ENCODE data around the gene PLCZ1.

The PLCZ1 gene

DNA sequence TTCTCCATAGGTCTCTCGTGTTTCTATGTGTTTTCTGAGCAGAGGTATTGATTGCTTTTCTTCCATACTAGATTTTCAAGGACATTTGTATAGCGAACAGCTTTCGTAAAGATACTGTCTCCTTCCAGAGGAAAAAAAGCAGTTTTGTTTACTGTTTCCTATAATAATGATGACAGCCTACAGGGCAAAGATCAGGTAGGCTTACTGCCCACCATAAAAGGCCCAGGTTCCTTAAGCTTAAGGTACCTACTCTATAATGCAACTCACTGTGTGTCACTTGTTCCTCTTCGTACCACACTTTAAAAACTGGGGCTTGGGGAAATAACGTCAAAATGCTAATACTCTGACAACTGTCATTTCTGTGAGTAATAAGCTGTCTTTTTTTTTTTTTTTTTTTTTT, 6.7 kb downstream of the PLCZ1 start:
- Histone ChIP-seq H3K27me3 (ENCODE audit: control insufficient read depth, low read length) (no peaks in the 10 kb centered on the region), H3K27ac (ENCODE audit: low read depth, low read length) (no peak overlapping the region), H3K9me3 (ENCODE audit: control insufficient read depth, insufficient read depth, low read length) (peaks cover 3% of the 10 kb centered on the region; the same call in 1 of the 2 replicates), H3K4me3 (ENCODE audit: low read length) (no peak overlapping the region), H4K20me1 (ENCODE audit: control insufficient read depth, insufficient read depth, low read depth, low read length) (no peaks in the 10 kb centered on the region), H3F3A (ENCODE audit: control insufficient read depth, insufficient read depth) (no peaks in the 10 kb centered on the region), H3K4me1 (ENCODE audit: control insufficient read depth, low read length) (no peaks in the 10 kb centered on the region), H3K4me2 (ENCODE audit: low read length) (no peak overlapping the region), H3K9me2 (replicated peaks; ENCODE audit: control insufficient read depth, low read length) (no peaks in the 10 kb centered on the region), H3K79me2 (ENCODE audit: control insufficient read depth, low read length) (no peaks in the 10 kb centered on the region), H3K36me3 (ENCODE audit: control insufficient read depth, low read length) (no peaks in the 10 kb centered on the region)
- TF ChIP-seq EZH2phosphoT487 (IDR thresholded peaks at IDR 0.05; ENCODE audit: borderline replicate concordance, low read length), result no peak
- TF ChIP-seq, protein P1, sequence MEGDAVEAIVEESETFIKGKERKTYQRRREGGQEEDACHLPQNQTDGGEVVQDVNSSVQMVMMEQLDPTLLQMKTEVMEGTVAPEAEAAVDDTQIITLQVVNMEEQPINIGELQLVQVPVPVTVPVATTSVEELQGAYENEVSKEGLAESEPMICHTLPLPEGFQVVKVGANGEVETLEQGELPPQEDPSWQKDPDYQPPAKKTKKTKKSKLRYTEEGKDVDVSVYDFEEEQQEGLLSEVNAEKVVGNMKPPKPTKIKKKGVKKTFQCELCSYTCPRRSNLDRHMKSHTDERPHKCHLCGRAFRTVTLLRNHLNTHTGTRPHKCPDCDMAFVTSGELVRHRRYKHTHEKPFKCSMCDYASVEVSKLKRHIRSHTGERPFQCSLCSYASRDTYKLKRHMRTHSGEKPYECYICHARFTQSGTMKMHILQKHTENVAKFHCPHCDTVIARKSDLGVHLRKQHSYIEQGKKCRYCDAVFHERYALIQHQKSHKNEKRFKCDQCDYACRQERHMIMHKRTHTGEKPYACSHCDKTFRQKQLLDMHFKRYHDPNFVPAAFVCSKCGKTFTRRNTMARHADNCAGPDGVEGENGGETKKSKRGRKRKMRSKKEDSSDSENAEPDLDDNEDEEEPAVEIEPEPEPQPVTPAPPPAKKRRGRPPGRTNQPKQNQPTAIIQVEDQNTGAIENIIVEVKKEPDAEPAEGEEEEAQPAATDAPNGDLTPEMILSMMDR (IDR thresholded peaks at IDR 0.05; ENCODE audit: low read depth, low read length, poor library complexity, severe bottlenecking), result no peak

DNA sequence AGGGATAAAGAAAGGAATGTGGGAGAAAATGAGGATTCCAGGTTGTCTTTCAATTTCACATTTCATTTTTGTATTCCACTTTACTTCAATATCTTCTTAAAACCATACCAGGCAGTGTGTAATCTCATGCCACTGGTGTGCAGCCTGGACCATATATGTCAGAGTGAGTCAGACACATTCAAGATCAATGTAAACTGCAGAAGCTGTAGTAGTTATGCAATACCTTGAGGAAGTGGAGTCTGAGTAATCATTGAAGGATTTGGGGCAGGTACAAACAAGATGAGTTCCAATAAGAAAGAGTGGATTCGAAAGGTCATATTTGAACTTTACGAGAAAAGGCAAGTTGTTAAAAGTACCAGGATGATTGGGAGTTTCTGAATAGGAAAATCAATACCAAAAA, 14.1 kb downstream of the PLCZ1 start:
- Histone ChIP-seq H4K20me1 (ENCODE audit: control insufficient read depth, insufficient read depth, low read depth, low read length) (no peaks in the 10 kb centered on the region), H3K36me3 (ENCODE audit: control insufficient read depth, low read length) (no peaks in the 10 kb centered on the region), H3K4me1 (ENCODE audit: control insufficient read depth, low read length) (no peaks in the 10 kb centered on the region), H3K27ac (ENCODE audit: low read depth, low read length) (no peak overlapping the region), H3K9me2 (replicated peaks; ENCODE audit: control insufficient read depth, low read length) (no peaks in the 10 kb centered on the region), H3F3A (ENCODE audit: control insufficient read depth, insufficient read depth) (no peaks in the 10 kb centered on the region), H3K79me2 (ENCODE audit: control insufficient read depth, low read length) (no peaks in the 10 kb centered on the region), H3K9me3 (ENCODE audit: control insufficient read depth, insufficient read depth, low read length) (no peaks in the 10 kb centered on the region), H3K27me3 (ENCODE audit: control insufficient read depth, low read length) (no peaks in the 10 kb centered on the region), H3K4me2 (ENCODE audit: low read length) (no peak overlapping the region), H3K4me3 (ENCODE audit: low read length) (no peak overlapping the region)
- TF ChIP-seq EZH2phosphoT487 (IDR thresholded peaks at IDR 0.05; ENCODE audit: borderline replicate concordance, low read length), result no peak
- TF ChIP-seq, protein P1 (IDR thresholded peaks at IDR 0.05; ENCODE audit: low read depth, low read length, poor library complexity, severe bottlenecking), result no peak

- no peaks in the 10 kb centered on the region for H3K9me3 ChIP-seq (ENCODE audit: control insufficient read depth, insufficient read depth, low read length)
- H3K4me1 ChIP-seq (ENCODE audit: control insufficient read depth, low read length), result no peaks in the 10 kb centered on the region
- no peaks in the 10 kb centered on the region for H3K9me2 ChIP-seq (replicated peaks; ENCODE audit: control insufficient read depth, low read length)
- TF ChIP-seq, protein P1 (IDR thresholded peaks at IDR 0.05; ENCODE audit: low read depth, low read length, poor library complexity, severe bottlenecking), result no peak
- TF ChIP-seq EZH2phosphoT487 (IDR thresholded peaks at IDR 0.05; ENCODE audit: borderline replicate concordance, low read length), result no peak
- no peak overlapping the region for H3K4me2 ChIP-seq (ENCODE audit: low read length)
- H3K36me3 ChIP-seq (ENCODE audit: control insufficient read depth, low read length), result no peaks in the 10 kb centered on the region
- H4K20me1 ChIP-seq (ENCODE audit: control insufficient read depth, insufficient read depth, low read depth, low read length), result no peaks in the 10 kb centered on the region
- H3K27ac ChIP-seq (ENCODE audit: low read depth, low read length), result no peak overlapping the region
- no peaks in the 10 kb centered on the region for H3K79me2 ChIP-seq (ENCODE audit: control insufficient read depth, low read length)
- H3K27me3 ChIP-seq (ENCODE audit: control insufficient read depth, low read length), result no peaks in the 10 kb centered on the region
- no peak overlapping the region for H3K4me3 ChIP-seq (ENCODE audit: low read length)
- H3F3A ChIP-seq (ENCODE audit: control insufficient read depth, insufficient read depth), result no peaks in the 10 kb centered on the region
These were observed 16.4 kb downstream of the PLCZ1 start for GRCh38 chr12:18721452-18721851.

DNA sequence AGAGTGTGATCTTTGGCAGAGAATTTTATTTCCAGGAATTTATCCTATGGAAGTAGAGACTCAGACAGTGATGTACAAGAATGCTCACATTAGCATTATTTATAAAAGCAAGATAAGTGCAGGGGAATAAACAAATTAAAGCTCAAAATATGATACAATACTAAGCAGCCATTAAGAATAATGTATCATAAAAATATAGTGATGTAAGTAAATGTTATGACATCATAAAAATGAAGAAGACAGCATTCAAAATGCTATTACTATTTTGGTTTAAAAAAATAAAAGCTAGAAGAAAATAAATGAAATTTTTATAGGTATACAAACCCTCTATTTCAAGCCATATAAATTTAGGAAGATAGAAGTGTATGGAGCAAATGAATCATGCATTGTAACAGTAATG, 17.1 kb downstream of the PLCZ1 start:
- no peaks in the 10 kb centered on the region for H3K36me3 ChIP-seq (ENCODE audit: control insufficient read depth, low read length)

More for the DNA sequence above, 17.1 kb downstream of the PLCZ1 start:
- Histone ChIP-seq H3K79me2 (ENCODE audit: control insufficient read depth, low read length) (no peaks in the 10 kb centered on the region), H3K4me1 (ENCODE audit: control insufficient read depth, low read length) (no peaks in the 10 kb centered on the region), H3K27ac (ENCODE audit: low read depth, low read length) (no peak overlapping the region), H3K4me2 (ENCODE audit: low read length) (no peak overlapping the region), H3F3A (ENCODE audit: control insufficient read depth, insufficient read depth) (no peaks in the 10 kb centered on the region), H3K27me3 (ENCODE audit: control insufficient read depth, low read length) (no peaks in the 10 kb centered on the region), H3K4me3 (ENCODE audit: low read length) (no peak overlapping the region), H4K20me1 (ENCODE audit: control insufficient read depth, insufficient read depth, low read depth, low read length) (no peaks in the 10 kb centered on the region), H3K9me2 (replicated peaks; ENCODE audit: control insufficient read depth, low read length) (no peaks in the 10 kb centered on the region), H3K9me3 (ENCODE audit: control insufficient read depth, insufficient read depth, low read length) (no peaks in the 10 kb centered on the region)
- TF ChIP-seq EZH2phosphoT487 (IDR thresholded peaks at IDR 0.05; ENCODE audit: borderline replicate concordance, low read length), result no peak
- TF ChIP-seq, protein P1 (IDR thresholded peaks at IDR 0.05; ENCODE audit: low read depth, low read length, poor library complexity, severe bottlenecking), result no peak
